Liver (tissue), 9 donors: ENCODE data around the gene WDR31. TPM values are rescaled to one million over a fixed set of nuclear protein-coding genes. Genes with fewer than 3 reads are reported as not detected.
"Not testable (repeated sequence)": the region's sequence is repeated elsewhere in the genome, so short reads cannot be mapped to it uniquely, and the experiment has no call there.

Source experiments
- DNase-seq: peaks from one replicate; pipeline ENCODE4 v3.0.0-alpha.2; 2017; ENCODE audit warnings: low spot score
- H3K27ac ChIP-seq, 2 donors: one replicate each; pipeline ENCODE4 v1.7.0; 2013; ENCODE audit warnings: inconsistent platforms in 2 of 2, low read length in 2 of 2, control low read depth in 1 of 2, low read depth in 1 of 2, mild to moderate bottlenecking in 1 of 2
- H3K27me3 ChIP-seq, 4 donors: one replicate each; pipeline versions ENCODE4 v1.6.1 to v1.7.0; 2013; ENCODE audit warnings: low read length in 3 of 4, inconsistent platforms in 1 of 4, mild to moderate bottlenecking in 1 of 4, moderate library complexity in 1 of 4; ENCODE audit not compliant: control insufficient read depth in 4 of 4, insufficient read depth in 4 of 4
- H3K36me3 ChIP-seq, 4 donors: one replicate each; pipeline versions ENCODE4 v1.6.1 to v1.7.0; 2013; ENCODE audit warnings: low read length in 3 of 4, mild to moderate bottlenecking in 3 of 4, low read depth in 1 of 4, moderate library complexity in 1 of 4; ENCODE audit not compliant: control insufficient read depth in 4 of 4, insufficient read depth in 3 of 4
- H3K4me1 ChIP-seq, 4 donors: one replicate each; pipeline versions ENCODE4 v1.6.1 to v1.7.0; 2013; ENCODE audit warnings: low read length in 3 of 4, mild to moderate bottlenecking in 3 of 4, moderate library complexity in 1 of 4; ENCODE audit not compliant: control insufficient read depth in 4 of 4, insufficient read depth in 4 of 4
- H3K4me3 ChIP-seq, 3 donors: one replicate each; pipeline versions ENCODE4 v1.6.1 to v1.7.0; 2013; ENCODE audit warnings: low read length in 3 of 3, control low read depth in 1 of 3, low read depth in 1 of 3, mild to moderate bottlenecking in 1 of 3
- H3K9ac ChIP-seq, 2 donors: one replicate each; pipeline ENCODE4 v1.7.0; 2013; ENCODE audit warnings: low read length in 2 of 2, mild to moderate bottlenecking in 2 of 2, moderate library complexity in 2 of 2, control low read depth in 1 of 2, low read depth in 1 of 2
- H3K9me3 ChIP-seq, 4 donors: one replicate each; pipeline versions ENCODE4 v1.6.1 to v1.7.0; 2013; ENCODE audit warnings: low read length in 3 of 4; ENCODE audit not compliant: control insufficient read depth in 4 of 4
- EGR1 ChIP-seq, 2 donors: IDR thresholded peaks; 2 replicates each; pipeline ENCODE4 v1.6.1; 2016 to 2018; ENCODE audit warnings: antibody characterized with exemption in 2 of 2, low read depth in 2 of 2
- FOXA1 ChIP-seq: IDR thresholded peaks from 2 replicates; pipeline ENCODE4 v1.6.1; 2016; ENCODE audit warnings: antibody characterized with exemption
- FOXA2 ChIP-seq: IDR thresholded peaks from 2 replicates; pipeline ENCODE4 v1.6.1; 2016; ENCODE audit warnings: antibody characterized with exemption
- GABPA ChIP-seq, 2 donors: IDR thresholded peaks in 1 of 2; conservative IDR thresholded peaks in 1 of 2; 2 replicates each; pipeline ENCODE4 v1.6.1; 2016; ENCODE audit warnings: antibody characterized with exemption in 2 of 2, mild to moderate bottlenecking in 1 of 2, moderate library complexity in 1 of 2
- HNF4A ChIP-seq, 2 donors: conservative IDR thresholded peaks; 2 replicates each; pipeline ENCODE4 v1.6.1; 2016; ENCODE audit warnings: antibody characterized with exemption in 2 of 2, mild to moderate bottlenecking in 2 of 2
- HNF4G ChIP-seq: IDR thresholded peaks from 2 replicates; pipeline ENCODE4 v1.6.1; 2016; ENCODE audit warnings: antibody characterized with exemption
- JUND ChIP-seq, 2 donors: IDR thresholded peaks; 2 replicates each; pipeline ENCODE4 v1.6.1; 2016; ENCODE audit warnings: antibody characterized with exemption in 2 of 2
- MAX ChIP-seq: IDR thresholded peaks from 2 replicates; pipeline ENCODE4 v1.6.1; 2016; ENCODE audit warnings: antibody characterized with exemption
- NR2F2 ChIP-seq: IDR thresholded peaks from 2 replicates; pipeline ENCODE4 v1.6.1; 2016; ENCODE audit warnings: antibody characterized with exemption
- RAD21 ChIP-seq, 2 donors: IDR thresholded peaks; 2 replicates each; pipeline ENCODE4 v1.6.1; 2016; ENCODE audit warnings: antibody characterized with exemption in 2 of 2, mild to moderate bottlenecking in 2 of 2
- RXRA ChIP-seq, 2 donors: IDR thresholded peaks; 2 replicates each; pipeline ENCODE4 v1.6.1; 2017 to 2018; ENCODE audit warnings: antibody characterized with exemption in 2 of 2, mild to moderate bottlenecking in 1 of 2
- SP1 ChIP-seq: IDR thresholded peaks from 2 replicates; pipeline ENCODE4 v1.6.1; 2018; ENCODE audit warnings: antibody characterized with exemption, mild to moderate bottlenecking
- YY1 ChIP-seq: IDR thresholded peaks from 2 replicates; pipeline ENCODE4 v1.6.1; 2016; ENCODE audit warnings: antibody characterized with exemption, mild to moderate bottlenecking
- WGBS: extraction: QIAGEN DNeasy Blood & Tissue Kit; methylation state at CpG from one replicate; pipeline ENCODE4 v1.1.7; 2013; 5-methylcytosine and 5-hydroxymethylcytosine counted together
- polyA plus RNA-seq, 2 donors: library from polyadenylated mRNA; stranded (reverse) in 1 of 2; unstranded in 1 of 2; fragments of 200-250 nt in 1 of 2; fragments of >200 nt in 1 of 2; fragmentation: Nextera tagmentation in 1 of 2; extraction: Ambion mirVana in 1 of 2; gene quantifications; one replicate each; pipeline versions ENCODE4 v1.2.1 to v1.2.3, GENCODE V29; 2013 to 2015
- total RNA-seq, 2 donors: library from RNA; depleted of rRNA; stranded (reverse); fragments of >200 nt; gene quantifications; one replicate each; pipeline ENCODE4 v1.2.3, GENCODE V29; 2014
- TF ChIP-seq, protein P1 (sequence below): IDR thresholded peaks from 2 replicates; pipeline ENCODE4 v1.6.1; 2016; ENCODE audit warnings: antibody characterized with exemption
- donor health status: healthy.
- donor health status: healthy.
- donor health status: healthy.
- donor health status: healthy.
- donor health status: healthy.

The WDR31 gene
- total and polyA plus RNA-seq, 4 donors = 1.1 to 3.2 (median 1.2) TPM

DNA sequence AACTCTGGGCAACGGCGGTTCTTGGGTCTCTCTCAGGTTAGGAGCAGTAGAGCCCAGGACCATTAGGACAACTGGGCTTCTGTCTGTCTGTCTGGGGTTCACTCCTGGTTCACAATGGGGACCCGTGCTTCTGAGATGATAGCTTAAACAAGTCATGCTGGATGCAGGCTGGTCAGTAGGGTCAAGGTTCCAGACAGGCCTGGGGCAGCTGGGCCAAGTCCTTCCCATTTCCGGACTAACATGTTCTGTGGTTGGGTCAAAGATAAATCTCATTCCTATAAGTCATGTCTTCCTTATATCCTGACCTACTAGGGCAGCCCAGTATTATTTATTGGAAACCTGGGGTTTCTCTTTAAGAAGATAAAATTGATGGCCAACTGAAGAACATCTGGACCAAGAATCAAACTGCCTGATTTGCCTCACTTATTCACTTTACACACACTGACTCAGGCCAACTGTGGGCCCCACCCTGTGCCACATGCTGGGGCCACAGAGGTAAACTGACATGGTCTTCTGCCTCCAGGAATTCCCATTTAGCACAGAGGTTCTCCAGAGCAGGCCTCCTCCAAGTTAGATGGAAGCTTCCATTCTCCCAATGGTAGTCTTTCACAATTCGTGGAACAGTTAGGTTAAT lies 28.4 kb upstream of the WDR31 start:
- no peaks in the 10 kb centered on the region for H3K27me3 ChIP-seq
- H3K36me3 ChIP-seq = peaks cover 1 to 5% (median 3%) of the 10 kb centered on the region in 4 donors
- no peak overlapping the region for H3K27ac ChIP-seq
- H3K4me3 ChIP-seq = no peak overlapping the region
- H3K4me1 ChIP-seq = peaks cover 4 to 42% (median 27%) of the 10 kb centered on the region in 4 donors
- TF ChIP-seq FOXA2 (no peak), HNF4A (conservative IDR thresholded peaks at IDR 0.05) (peak in 1 of 2 donors; percentile 3)
- H3K9ac ChIP-seq = no peak overlapping the region
- no peak for DNase-seq
- no peaks in the 10 kb centered on the region for H3K9me3 ChIP-seq
- 77% methylated on average over 5 of the region's 5 CpGs for WGBS

GRCh38 chr9:113365652-113366051 lies 25.6 kb upstream of the WDR31 start:
- not testable (repeated sequence) for DNase-seq, H3K27ac ChIP-seq

GRCh38 chr9:113364951-113365350 lies 24.9 kb upstream of the WDR31 start:
- Histone ChIP-seq H3K9me3 (no peaks in the 10 kb centered on the region), H3K9ac (no peak overlapping the region), H3K4me1 (peaks cover 4 to 17% (median 12%) of the 10 kb centered on the region in 4 donors), H3K27ac (no peak overlapping the region), H3K36me3 (no peaks in the 10 kb centered on the region), H3K4me3 (no peak overlapping the region), H3K27me3 (no peaks in the 10 kb centered on the region)
- 77% methylated on average over 1 of the region's 1 CpG for WGBS
- no peak for TF ChIP-seq RAD21 (IDR thresholded peaks at IDR 0.05)
- no peak for TF ChIP-seq HNF4G
- no peak for TF ChIP-seq JUND (IDR thresholded peaks at IDR 0.05)
- no peak for TF ChIP-seq SP1
- no peak for TF ChIP-seq FOXA1
- no peak for DNase-seq

More at GRCh38 chr9:113365652-113366051, 25.6 kb upstream of the WDR31 start:
- not testable (repeated sequence) for H3K27me3 ChIP-seq, H3K9me3 ChIP-seq, H3K4me3 ChIP-seq, H3K36me3 ChIP-seq, H3K9ac ChIP-seq
- 75% methylated on average over 3 of the region's 3 CpGs for WGBS
- peaks cover 4 to 24% (median 16%) of the 10 kb centered on the region in 4 donors for H3K4me1 ChIP-seq

GRCh38 chr9:113363336-113363735 lies 23.3 kb upstream of the WDR31 start:
- Histone ChIP-seq H3K36me3 (no peaks in the 10 kb centered on the region), H3K9ac (no peak overlapping the region), H3K9me3 (no peaks in the 10 kb centered on the region), H3K27me3 (no peaks in the 10 kb centered on the region), H3K4me3 (no peak overlapping the region), H3K27ac (no peak overlapping the region), H3K4me1 (peaks cover 0 to 5% (median under 1%) of the 10 kb centered on the region in 4 donors)
- 88% methylated on average over 3 of the region's 3 CpGs for WGBS
- DNase-seq = no peak
- TF ChIP-seq YY1 (no peak), GABPA (IDR thresholded peaks at IDR 0.05 in 1 of 2, conservative IDR thresholded peaks at IDR 0.05 in 1 of 2) (no peak), RXRA (IDR thresholded peaks at IDR 0.05) (no peak), NR2F2 (no peak), MAX (no peak), HNF4G (no peak), SP1 (no peak), EGR1 (IDR thresholded peaks at IDR 0.05; ENCODE audit: low read depth in 2 of 2) (no peak), HNF4A (conservative IDR thresholded peaks at IDR 0.05) (no peak)
- TF ChIP-seq, protein P1, sequence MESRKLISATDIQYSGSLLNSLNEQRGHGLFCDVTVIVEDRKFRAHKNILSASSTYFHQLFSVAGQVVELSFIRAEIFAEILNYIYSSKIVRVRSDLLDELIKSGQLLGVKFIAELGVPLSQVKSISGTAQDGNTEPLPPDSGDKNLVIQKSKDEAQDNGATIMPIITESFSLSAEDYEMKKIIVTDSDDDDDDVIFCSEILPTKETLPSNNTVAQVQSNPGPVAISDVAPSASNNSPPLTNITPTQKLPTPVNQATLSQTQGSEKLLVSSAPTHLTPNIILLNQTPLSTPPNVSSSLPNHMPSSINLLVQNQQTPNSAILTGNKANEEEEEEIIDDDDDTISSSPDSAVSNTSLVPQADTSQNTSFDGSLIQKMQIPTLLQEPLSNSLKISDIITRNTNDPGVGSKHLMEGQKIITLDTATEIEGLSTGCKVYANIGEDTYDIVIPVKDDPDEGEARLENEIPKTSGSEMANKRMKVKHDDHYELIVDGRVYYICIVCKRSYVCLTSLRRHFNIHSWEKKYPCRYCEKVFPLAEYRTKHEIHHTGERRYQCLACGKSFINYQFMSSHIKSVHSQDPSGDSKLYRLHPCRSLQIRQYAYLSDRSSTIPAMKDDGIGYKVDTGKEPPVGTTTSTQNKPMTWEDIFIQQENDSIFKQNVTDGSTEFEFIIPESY = no peak
